Neural cell (in vitro differentiated cells): ENCODE data around the gene FHIT. TPM values are rescaled to one million over a fixed set of nuclear protein-coding genes. Genes with fewer than 3 reads are reported as not detected.

Experiments
- H2AFZ ChIP-seq: fragments of 200-600, 300-800 bp; sonication (generic), shearing (Covaris generic); 2 replicates; pipeline ENCODE4 v1.6.0; 2014; ENCODE audit warnings: low read depth, mild to moderate bottlenecking, antibody characterized with exemption, low read length, moderate library complexity
- H3F3A ChIP-seq: fragments of 200-600 bp; shearing (Covaris generic); 2 replicates; pipeline ENCODE4 v1.6.1; 2016; ENCODE audit warnings: mild to moderate bottlenecking, moderate library complexity, mixed read lengths, antibody characterized with exemption, low read length; ENCODE audit not compliant: insufficient read depth, poor library complexity, severe bottlenecking
- H3K27ac ChIP-seq: fragments of 200-600, 300-800 bp; sonication (generic), shearing (Covaris generic); 2 replicates; pipeline ENCODE4 v1.5.1; 2014; ENCODE audit warnings: mild to moderate bottlenecking, low read length, moderate library complexity
- H3K27me3 ChIP-seq: fragments of 300-800, 200-600 bp; sonication (generic), shearing (Covaris generic); 2 replicates; pipeline ENCODE4 v1.6.0; 2014; ENCODE audit warnings: mild to moderate bottlenecking, low read depth, low read length, moderate library complexity; ENCODE audit not compliant: insufficient read depth
- H3K36me3 ChIP-seq: fragments of 300-800, 200-600 bp; sonication (generic), shearing (Covaris generic); 2 replicates; pipeline ENCODE4 v1.5.1; 2014; ENCODE audit warnings: mild to moderate bottlenecking, antibody characterized with exemption, low read length, moderate library complexity; ENCODE audit not compliant: insufficient read depth
- H3K4me2 ChIP-seq: fragments of 300-800, 200-600 bp; sonication (generic), shearing (Covaris generic); 2 replicates; pipeline ENCODE4 v1.6.0; 2014; ENCODE audit warnings: mild to moderate bottlenecking, low read length
- H3K4me3 ChIP-seq: fragments of 300-800, 200-600 bp; sonication (generic), shearing (Covaris generic); 2 replicates; pipeline ENCODE4 v1.5.1; 2014; ENCODE audit warnings: mild to moderate bottlenecking, low read length, moderate library complexity
- H3K79me2 ChIP-seq: fragments of 200-600 bp; shearing (Covaris generic); replicated peaks from 2 replicates; pipeline ENCODE4 v1.6.0; 2014; ENCODE audit warnings: mild to moderate bottlenecking, low read length, moderate library complexity; ENCODE audit not compliant: insufficient read depth
- H3K9ac ChIP-seq: fragments of 300-800, 200-600 bp; sonication (generic), shearing (Covaris generic); 2 replicates; pipeline ENCODE4 v1.6.1; 2016; ENCODE audit warnings: mild to moderate bottlenecking, low read length, mixed read lengths
- H3K9me2 ChIP-seq: fragments of 200-600 bp; shearing (Covaris generic); 2 replicates; pipeline ENCODE4 v1.6.1; 2016; ENCODE audit warnings: mild to moderate bottlenecking, low read length, mixed read lengths; ENCODE audit not compliant: insufficient read depth
- H3K9me3 ChIP-seq: fragments of 200-600, 300-800 bp; sonication (generic), shearing (Covaris generic); 2 replicates; pipeline ENCODE4 v1.6.1; 2016; ENCODE audit warnings: mild to moderate bottlenecking, mixed run types, low read length, moderate library complexity, mixed read lengths
- H4K20me1 ChIP-seq: fragments of 200-600 bp; shearing (Covaris generic); 2 replicates; pipeline ENCODE4 v1.6.1; 2016; ENCODE audit warnings: mild to moderate bottlenecking, mixed run types; ENCODE audit not compliant: insufficient read depth
- CTCF ChIP-seq: fragments of 450-650 bp; IDR thresholded peaks from 2 replicates; pipeline ENCODE4 v1.5.1; 2014; ENCODE audit warnings: antibody characterized with exemption, mild to moderate bottlenecking, moderate library complexity; ENCODE audit not compliant: poor library complexity, severe bottlenecking
- EP300 ChIP-seq: fragments of 450-650 bp; conservative IDR thresholded peaks from 2 replicates; pipeline ENCODE4 v1.6.1; 2014; ENCODE audit warnings: antibody characterized with exemption, mild to moderate bottlenecking, moderate library complexity; ENCODE audit not compliant: poor library complexity, severe bottlenecking
- EZH2 ChIP-seq: fragments of 200-600, 300-800 bp; shearing (Covaris generic), sonication (generic); IDR thresholded peaks from 2 replicates; pipeline ENCODE4 v1.6.1; 2014; ENCODE audit warnings: antibody characterized with exemption, low read length, borderline replicate concordance, mild to moderate bottlenecking; ENCODE audit not compliant: insufficient read depth, poor library complexity, severe bottlenecking
- MXI1 ChIP-seq: fragments of 450-650 bp; conservative IDR thresholded peaks from 2 replicates; pipeline ENCODE4 v1.6.1; 2014; ENCODE audit warnings: antibody characterized with exemption, mild to moderate bottlenecking; ENCODE audit not compliant: poor library complexity, severe bottlenecking
- POLR2AphosphoS5 ChIP-seq: IDR thresholded peaks from 2 replicates; pipeline ENCODE4 v1.6.1; 2012
- RAD21 ChIP-seq: fragments of 450-650 bp; conservative IDR thresholded peaks from 2 replicates; pipeline ENCODE4 v1.6.1; 2014; ENCODE audit warnings: antibody characterized with exemption, mild to moderate bottlenecking, moderate library complexity
- SMC3 ChIP-seq: fragments of 450-650 bp; conservative IDR thresholded peaks from 2 replicates; pipeline ENCODE4 v1.6.1; 2014; ENCODE audit warnings: antibody characterized with exemption, mild to moderate bottlenecking, moderate library complexity; ENCODE audit not compliant: poor library complexity
- TAF1 ChIP-seq: IDR thresholded peaks from 2 replicates; pipeline ENCODE4 v1.6.1; 2012; ENCODE audit warnings: low read depth
- polyA plus RNA-seq: library from polyadenylated mRNA; depleted of rRNA; stranded (reverse); fragments of >200 nt; gene quantifications from 2 replicates; pipeline ENCODE4 v1.2.3, GENCODE V29; 2014
- TF ChIP-seq, protein P1 (sequence below): IDR thresholded peaks from 2 replicates; pipeline ENCODE4 v1.6.1; 2012; ENCODE audit warnings: borderline replicate concordance

FHIT gene
- polyA plus RNA-seq, 1 donor from 2014 or later: not detected

GRCh38 chr3:59749291-59749690 lies 1502.0 kb downstream of the FHIT start:
- no peak overlapping the region for H3K4me2 ChIP-seq
- H3K4me3 ChIP-seq: no peak overlapping the region
- TF ChIP-seq RAD21: no peak
- TF ChIP-seq, protein P1, sequence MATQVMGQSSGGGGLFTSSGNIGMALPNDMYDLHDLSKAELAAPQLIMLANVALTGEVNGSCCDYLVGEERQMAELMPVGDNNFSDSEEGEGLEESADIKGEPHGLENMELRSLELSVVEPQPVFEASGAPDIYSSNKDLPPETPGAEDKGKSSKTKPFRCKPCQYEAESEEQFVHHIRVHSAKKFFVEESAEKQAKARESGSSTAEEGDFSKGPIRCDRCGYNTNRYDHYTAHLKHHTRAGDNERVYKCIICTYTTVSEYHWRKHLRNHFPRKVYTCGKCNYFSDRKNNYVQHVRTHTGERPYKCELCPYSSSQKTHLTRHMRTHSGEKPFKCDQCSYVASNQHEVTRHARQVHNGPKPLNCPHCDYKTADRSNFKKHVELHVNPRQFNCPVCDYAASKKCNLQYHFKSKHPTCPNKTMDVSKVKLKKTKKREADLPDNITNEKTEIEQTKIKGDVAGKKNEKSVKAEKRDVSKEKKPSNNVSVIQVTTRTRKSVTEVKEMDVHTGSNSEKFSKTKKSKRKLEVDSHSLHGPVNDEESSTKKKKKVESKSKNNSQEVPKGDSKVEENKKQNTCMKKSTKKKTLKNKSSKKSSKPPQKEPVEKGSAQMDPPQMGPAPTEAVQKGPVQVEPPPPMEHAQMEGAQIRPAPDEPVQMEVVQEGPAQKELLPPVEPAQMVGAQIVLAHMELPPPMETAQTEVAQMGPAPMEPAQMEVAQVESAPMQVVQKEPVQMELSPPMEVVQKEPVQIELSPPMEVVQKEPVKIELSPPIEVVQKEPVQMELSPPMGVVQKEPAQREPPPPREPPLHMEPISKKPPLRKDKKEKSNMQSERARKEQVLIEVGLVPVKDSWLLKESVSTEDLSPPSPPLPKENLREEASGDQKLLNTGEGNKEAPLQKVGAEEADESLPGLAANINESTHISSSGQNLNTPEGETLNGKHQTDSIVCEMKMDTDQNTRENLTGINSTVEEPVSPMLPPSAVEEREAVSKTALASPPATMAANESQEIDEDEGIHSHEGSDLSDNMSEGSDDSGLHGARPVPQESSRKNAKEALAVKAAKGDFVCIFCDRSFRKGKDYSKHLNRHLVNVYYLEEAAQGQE: no peak
- no peak for TF ChIP-seq EP300
- TF ChIP-seq SMC3: no peak
- TF ChIP-seq MXI1: no peak
- no peak for TF ChIP-seq POLR2AphosphoS5
- TF ChIP-seq CTCF: no peak
- TF ChIP-seq EZH2: no peak
- no peak for TF ChIP-seq TAF1

GRCh38 chr3:59746585-59746984 lies 1504.7 kb downstream of the FHIT start:
- no peak overlapping the region for H3K4me2 ChIP-seq
- H3K27ac ChIP-seq: no peak overlapping the region
- H4K20me1 ChIP-seq: no peaks in the 10 kb centered on the region
- H3K36me3 ChIP-seq: no peaks in the 10 kb centered on the region
- H3K9me3 ChIP-seq: no peaks in the 10 kb centered on the region
- no peak overlapping the region for H3K4me3 ChIP-seq
- TF ChIP-seq TAF1: no peak
- no peak for TF ChIP-seq SMC3
- no peak for TF ChIP-seq POLR2AphosphoS5
- no peak for TF ChIP-seq MXI1
- TF ChIP-seq, protein P1: no peak
- no peak for TF ChIP-seq EZH2
- TF ChIP-seq EP300: no peak
- no peak for TF ChIP-seq RAD21
- no peaks in the 10 kb centered on the region for H3K9me2 ChIP-seq
- H3K9ac ChIP-seq: no peak overlapping the region
- H3K27me3 ChIP-seq: no peaks in the 10 kb centered on the region
- H2AFZ ChIP-seq: no peak overlapping the region
- no peaks in the 10 kb centered on the region for H3F3A ChIP-seq
- no peaks in the 10 kb centered on the region for H3K79me2 ChIP-seq

More at GRCh38 chr3:59749291-59749690, 1502.0 kb downstream of the FHIT start:
- H3K9me3 ChIP-seq: no peaks in the 10 kb centered on the region
- no peaks in the 10 kb centered on the region for H4K20me1 ChIP-seq
- no peaks in the 10 kb centered on the region for H3K79me2 ChIP-seq
- no peak overlapping the region for H3K9ac ChIP-seq
- no peaks in the 10 kb centered on the region for H3K27me3 ChIP-seq
- H3K27ac ChIP-seq: no peak overlapping the region
- H2AFZ ChIP-seq: no peak overlapping the region
- no peaks in the 10 kb centered on the region for H3K36me3 ChIP-seq
- no peaks in the 10 kb centered on the region for H3F3A ChIP-seq
- no peaks in the 10 kb centered on the region for H3K9me2 ChIP-seq
